Measurements from ENCODE around the gene OCLN. TPM values are rescaled to one million over a fixed set of nuclear protein-coding genes. Genes with fewer than 3 reads are reported as not detected.

Gene OCLN
- total RNA-seq (2022; extraction: Qiagen RNA extraction; ENCODE audit: low read depth): 9.6 to 15.3 TPM (median 10.1 TPM) in 5 replicates

GRCh38 chr5:69492391-69492922 is at the start of gene OCLN:
OCLN (plus strand) TSS chr5:69492790; CDS start chr5:69504245, 11,455 bp downstream.

GRCh38 chr5:69559908-69560330 is 67.3 kb downstream of the OCLN start, which contains the start of gene GTF2H2C:
GTF2H2C (plus strand) TSS chr5:69560191; CDS start chr5:69565133, 4,942 bp downstream.

Other genes with a start within 250 kb of the OCLN start
- gene CCDC125, start 160.0 kb upstream of the OCLN start, total RNA-seq (2022; extraction: Qiagen RNA extraction; ENCODE audit: low read depth): 2.8 to 4.3 TPM (median 3.9 TPM) in 5 replicates
- gene AK6, start 123.3 kb upstream of the OCLN start, total RNA-seq (2022; extraction: Qiagen RNA extraction; ENCODE audit: low read depth): 47.1 to 54.6 TPM (median 51.5 TPM) in 5 replicates
- gene TAF9, start 123.3 kb upstream of the OCLN start, total RNA-seq (2022; extraction: Qiagen RNA extraction; ENCODE audit: low read depth): 114 to 157 TPM (median 123 TPM) in 5 replicates
- 14.4 to 19.5 TPM (median 16.1 TPM) in 5 replicates for gene RAD17, start 123.0 kb upstream of the OCLN start, total RNA-seq (2022; extraction: Qiagen RNA extraction; ENCODE audit: low read depth)
- gene MARVELD2, start 77.7 kb upstream of the OCLN start, total RNA-seq (2022; extraction: Qiagen RNA extraction; ENCODE audit: low read depth): 2.0 to 3.2 TPM (median 2.8 TPM) in 5 replicates
- gene GTF2H2C, start 67.4 kb downstream of the OCLN start, total RNA-seq (2022; extraction: Qiagen RNA extraction; ENCODE audit: low read depth): 28.1 to 43.6 TPM (median 33.3 TPM) in 5 replicates

Data from A549 treated with ZK216348 at 1 μM for 4 hours (cell line).